ENCODE measurements around the gene TRABD2B.

TRABD2B gene

DNA sequence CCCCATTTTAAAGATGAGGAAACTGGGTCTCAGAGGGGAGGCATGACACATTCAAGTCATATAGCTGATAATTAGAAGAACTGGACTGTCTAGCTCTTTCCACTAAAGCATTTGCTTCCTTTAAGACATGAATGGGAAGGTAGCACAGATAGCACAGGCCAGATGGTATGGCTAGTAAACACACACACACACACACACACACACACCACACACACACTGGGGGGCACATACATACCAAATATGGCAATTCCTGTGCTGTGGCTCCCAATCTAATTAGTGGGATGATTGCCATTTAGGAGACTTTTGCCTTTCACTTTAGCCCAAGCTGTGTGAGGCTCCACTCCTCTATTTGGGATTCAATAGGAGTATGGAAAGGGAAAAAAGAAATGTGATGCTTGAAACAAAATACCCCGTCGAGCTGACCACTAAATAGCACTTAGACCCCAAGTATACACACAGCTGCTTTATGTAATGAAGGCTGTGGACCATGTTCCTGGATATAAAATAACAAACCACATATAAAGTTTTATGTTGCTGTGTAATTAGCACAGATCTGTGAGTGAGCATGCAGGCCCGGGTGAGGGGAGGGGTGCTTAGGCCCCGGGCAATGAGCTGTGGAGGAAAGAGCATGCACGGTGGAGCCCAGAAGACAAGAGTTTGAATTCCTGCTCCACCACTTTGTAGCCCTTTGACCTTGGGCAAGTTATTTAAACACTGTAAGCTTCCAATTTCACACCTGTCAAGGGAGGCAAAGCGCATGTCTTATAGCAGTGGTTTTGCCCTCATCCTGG, 6.8 kb upstream of the TRABD2B start:
- Histone ChIP-seq H3K4me2 (ENCODE audit: low read depth, low read length, poor library complexity, severe bottlenecking) (no peak overlapping the region), H3K4me3 (ENCODE audit: insufficient read depth, low read length, poor library complexity, severe bottlenecking) (no peak overlapping the region), H3K79me2 (ENCODE audit: insufficient read depth, low read length) (no peaks in the 10 kb centered on the region), H3K27me3 (ENCODE audit: low read length) (no peaks in the 10 kb centered on the region), H3K27ac (ENCODE audit: low read depth, low read length) (no peak overlapping the region), H3K9ac (ENCODE audit: low read length) (no peak overlapping the region), H3K9me2 (replicated peaks; ENCODE audit: insufficient read depth, low read length) (no peaks in the 10 kb centered on the region), H4K20me1 (ENCODE audit: low read depth, low read length) (no peaks in the 10 kb centered on the region), H3K36me3 (ENCODE audit: low read length) (no peaks in the 10 kb centered on the region), H3K9me3 (ENCODE audit: insufficient read depth, low read length) (no peaks in the 10 kb centered on the region), H3F3A (ENCODE audit: insufficient read depth) (no peaks in the 10 kb centered on the region), H2AFZ (ENCODE audit: low read depth, low read length, severe bottlenecking) (no peak overlapping the region)
- TF ChIP-seq CTCF (IDR thresholded peaks at IDR 0.05; ENCODE audit: insufficient read depth, low read length, poor library complexity, severe bottlenecking) (no peak), EZH2phosphoT487 (conservative IDR thresholded peaks at IDR 0.05; ENCODE audit: low read length) (no peak)

GRCh38 chr1:48002142-48002541, 5.0 kb upstream of the TRABD2B start:
- Histone ChIP-seq H3K4me3 (ENCODE audit: insufficient read depth, low read length, poor library complexity, severe bottlenecking) (no peak overlapping the region), H3K27ac (ENCODE audit: low read depth, low read length) (no peak overlapping the region), H3K9ac (ENCODE audit: low read length) (no peak overlapping the region), H2AFZ (ENCODE audit: low read depth, low read length, severe bottlenecking) (no peak overlapping the region), H3K27me3 (ENCODE audit: low read length) (no peaks in the 10 kb centered on the region), H3K9me3 (ENCODE audit: insufficient read depth, low read length) (no peaks in the 10 kb centered on the region), H4K20me1 (ENCODE audit: low read depth, low read length) (no peaks in the 10 kb centered on the region), H3K9me2 (replicated peaks; ENCODE audit: insufficient read depth, low read length) (no peaks in the 10 kb centered on the region), H3K36me3 (ENCODE audit: low read length) (no peaks in the 10 kb centered on the region), H3K79me2 (ENCODE audit: insufficient read depth, low read length) (no peaks in the 10 kb centered on the region), H3K4me2 (ENCODE audit: low read depth, low read length, poor library complexity, severe bottlenecking) (no peak overlapping the region), H3F3A (ENCODE audit: insufficient read depth) (no peaks in the 10 kb centered on the region)
- TF ChIP-seq CTCF (IDR thresholded peaks at IDR 0.05; ENCODE audit: insufficient read depth, low read length, poor library complexity, severe bottlenecking) (no peak), EZH2phosphoT487 (conservative IDR thresholded peaks at IDR 0.05; ENCODE audit: low read length) (no peak)

- Histone ChIP-seq H3F3A (ENCODE audit: insufficient read depth) (no peaks in the 10 kb centered on the region), H3K79me2 (ENCODE audit: insufficient read depth, low read length) (no peaks in the 10 kb centered on the region), H3K4me2 (ENCODE audit: low read depth, low read length, poor library complexity, severe bottlenecking) (no peak overlapping the region), H3K4me3 (ENCODE audit: insufficient read depth, low read length, poor library complexity, severe bottlenecking) (no peak overlapping the region), H3K9me2 (replicated peaks; ENCODE audit: insufficient read depth, low read length) (no peaks in the 10 kb centered on the region), H3K9me3 (ENCODE audit: insufficient read depth, low read length) (no peaks in the 10 kb centered on the region), H3K27me3 (ENCODE audit: low read length) (no peaks in the 10 kb centered on the region), H3K9ac (ENCODE audit: low read length) (no peak overlapping the region), H3K36me3 (ENCODE audit: low read length) (no peaks in the 10 kb centered on the region), H3K27ac (ENCODE audit: low read depth, low read length) (no peak overlapping the region), H4K20me1 (ENCODE audit: low read depth, low read length) (no peaks in the 10 kb centered on the region), H2AFZ (ENCODE audit: low read depth, low read length, severe bottlenecking) (no peak overlapping the region)
- TF ChIP-seq CTCF (IDR thresholded peaks at IDR 0.05; ENCODE audit: insufficient read depth, low read length, poor library complexity, severe bottlenecking) (no peak), EZH2phosphoT487 (conservative IDR thresholded peaks at IDR 0.05; ENCODE audit: low read length) (no peak)
Measured at GRCh38 chr1:48001696-48002095, 4.5 kb upstream of the TRABD2B start.
